OCI-LY3 (cell line): Measurements from ENCODE around the gene ZYG11B.
"Not testable (repeated sequence)": the region's sequence is repeated elsewhere in the genome, so short reads cannot be mapped to it uniquely, and the experiment has no call there.

Experiments used
- H2AFZ ChIP-seq: fragments of 200-600, 300-600 bp; shearing (Covaris generic); 2 replicates; pipeline ENCODE4 v1.6.0; 2014; ENCODE audit warnings: antibody characterized with exemption, low read depth, low read length
- H3K27ac ChIP-seq: fragments of 200-600, 300-600 bp; sonication (generic); 2 replicates; pipeline ENCODE4 v1.5.1; 2014; ENCODE audit warnings: mild to moderate bottlenecking, low read length, moderate library complexity, mixed read lengths
- H3K27me3 ChIP-seq: fragments of 200-600, 300-600 bp; sonication (generic); 2 replicates; pipeline ENCODE4 v1.6.1; 2014; ENCODE audit warnings: low read depth, low read length, mixed read lengths
- H3K36me3 ChIP-seq: fragments of 200-600, 300-600 bp; sonication (generic); replicated peaks from 2 replicates; pipeline ENCODE3; 2014; ENCODE audit warnings: low read depth, low read length, mixed read lengths
- H3K4me1 ChIP-seq: fragments of 300-600, 200-600 bp; sonication (generic); 2 replicates; pipeline ENCODE4 v1.6.1; 2014; ENCODE audit warnings: low read length, mixed read lengths
- H3K4me2 ChIP-seq: fragments of 200-600, 300-600 bp; sonication (generic); 2 replicates; pipeline ENCODE4 v1.6.1; 2014; ENCODE audit warnings: low read length, mixed read lengths
- H3K4me3 ChIP-seq: fragments of 300-600, 200-600 bp; sonication (generic); 2 replicates; pipeline ENCODE4 v1.5.1; 2014; ENCODE audit warnings: antibody characterized with exemption, mild to moderate bottlenecking, low read length, moderate library complexity
- H3K79me2 ChIP-seq: fragments of 300-600, 200-600 bp; shearing (Covaris generic); 2 replicates; pipeline ENCODE4 v1.6.1; 2014; ENCODE audit warnings: mild to moderate bottlenecking, low read length, mixed read lengths
- H3K9ac ChIP-seq: fragments of 300-600, 200-600 bp; shearing (Covaris generic); 2 replicates; pipeline ENCODE4 v1.6.0; 2014; ENCODE audit warnings: mild to moderate bottlenecking, low read length, moderate library complexity
- H3K9me3 ChIP-seq: fragments of 200-600, 300-600 bp; shearing (Covaris generic); 2 replicates; pipeline ENCODE4 v1.6.1; 2014; ENCODE audit warnings: low read length, mixed read lengths; ENCODE audit not compliant: insufficient read depth
- H4K20me1 ChIP-seq: fragments of 200-600, 300-600 bp; sonication (generic); 2 replicates; pipeline ENCODE4 v1.6.1; 2016; ENCODE audit warnings: low read length, mixed read lengths; ENCODE audit not compliant: insufficient read depth
- CTCF ChIP-seq: fragments of 200-600, 300-600 bp; sonication (generic); IDR thresholded peaks from 2 replicates; pipeline ENCODE4 v1.5.1; 2014; ENCODE audit warnings: antibody characterized with exemption, low read length, low read depth
- EZH2phosphoT487 ChIP-seq: fragments of 200-600 bp; shearing (Covaris generic); IDR thresholded peaks from 2 replicates; pipeline ENCODE4 v1.6.1; 2018; ENCODE audit warnings: antibody characterized with exemption, mixed run types, low read depth

The ZYG11B gene

GRCh38 chr1:52825868-52826267 is 99.6 kb downstream of the ZYG11B start:
- no peaks in the 10 kb centered on the region for H4K20me1 ChIP-seq
- no peak overlapping the region for H3K4me2 ChIP-seq
- TF ChIP-seq CTCF (peak; percentile 37), EZH2phosphoT487 (no peak)
- no peaks in the 10 kb centered on the region for H3K79me2 ChIP-seq
- H3K9ac ChIP-seq, result no peak overlapping the region
- no peaks in the 10 kb centered on the region for H3K9me3 ChIP-seq
- no peaks in the 10 kb centered on the region for H3K36me3 ChIP-seq
- H2AFZ ChIP-seq, result no peak overlapping the region
- H3K27me3 ChIP-seq, result no peaks in the 10 kb centered on the region
- no peak overlapping the region for H3K4me3 ChIP-seq
- H3K27ac ChIP-seq, result no peak overlapping the region
- H3K4me1 ChIP-seq, result no peaks in the 10 kb centered on the region

GRCh38 chr1:52834798-52835197 is 108.5 kb downstream of the ZYG11B start:
- Histone ChIP-seq H3K4me1 (no peaks in the 10 kb centered on the region), H3K27ac (no peak overlapping the region), H3K9ac (no peak overlapping the region), H3K27me3 (no peaks in the 10 kb centered on the region), H3K36me3 (no peaks in the 10 kb centered on the region), H3K9me3 (no peaks in the 10 kb centered on the region), H4K20me1 (no peaks in the 10 kb centered on the region), H3K79me2 (no peaks in the 10 kb centered on the region), H2AFZ (no peak overlapping the region), H3K4me2 (no peak overlapping the region), H3K4me3 (no peak overlapping the region)
- TF ChIP-seq EZH2phosphoT487, result no peak
- TF ChIP-seq CTCF, result no peak

- Histone ChIP-seq H3K9me3 (no peaks in the 10 kb centered on the region), H3K4me2 (no peak overlapping the region), H3K27ac (no peak overlapping the region), H3K27me3 (no peaks in the 10 kb centered on the region), H2AFZ (no peak overlapping the region), H3K36me3 (no peaks in the 10 kb centered on the region), H3K9ac (no peak overlapping the region), H3K79me2 (no peaks in the 10 kb centered on the region), H3K4me3 (no peak overlapping the region), H3K4me1 (no peaks in the 10 kb centered on the region), H4K20me1 (no peaks in the 10 kb centered on the region)
- TF ChIP-seq CTCF, result no peak
- TF ChIP-seq EZH2phosphoT487, result no peak
Observed at GRCh38 chr1:52836035-52836434, 109.8 kb downstream of the ZYG11B start.

GRCh38 chr1:52839175-52839574 is 112.9 kb downstream of the ZYG11B start:
- not testable (repeated sequence) for H4K20me1 ChIP-seq, H3K27me3 ChIP-seq, H3K79me2 ChIP-seq, H3K4me3 ChIP-seq, H3K4me2 ChIP-seq, H3K27ac ChIP-seq, H2AFZ ChIP-seq, H3K9me3 ChIP-seq, H3K9ac ChIP-seq, H3K4me1 ChIP-seq, H3K36me3 ChIP-seq

- H3K27me3 ChIP-seq, result no peaks in the 10 kb centered on the region
- H3K79me2 ChIP-seq, result no peaks in the 10 kb centered on the region
- H3K27ac ChIP-seq, result no peak within 1 kb of the TSS
- TF ChIP-seq CTCF (no peak), EZH2phosphoT487 (no peak)
- no peaks in the 10 kb centered on the region for H3K36me3 ChIP-seq
- no peak within 1 kb of the TSS for H3K4me3 ChIP-seq
- H3K4me1 ChIP-seq, result no peaks in the 10 kb centered on the region
- H3K9ac ChIP-seq, result no peak within 1 kb of the TSS
- no peaks in the 10 kb centered on the region for H4K20me1 ChIP-seq
- no peak within 1 kb of the TSS for H3K4me2 ChIP-seq
- no peaks in the 10 kb centered on the region for H3K9me3 ChIP-seq
- no peak within 1 kb of the TSS for H2AFZ ChIP-seq
Observed at GRCh38 chr1:52842643-52843310, 116.5 kb downstream of the ZYG11B start, which contains the start of gene ZYG11A. TSS of gene ZYG11A (plus strand) at chr1:52842760. CDS start at chr1:52842884, 124 bp downstream.

- H3K4me1 ChIP-seq, H3K4me3 ChIP-seq, H2AFZ ChIP-seq, H3K27me3 ChIP-seq, H3K4me2 ChIP-seq, H3K79me2 ChIP-seq, H3K9me3 ChIP-seq, H3K9ac ChIP-seq, H3K36me3 ChIP-seq, H3K27ac ChIP-seq, H4K20me1 ChIP-seq: not testable (repeated sequence)
Observed at GRCh38 chr1:52845119-52845518, 118.9 kb downstream of the ZYG11B start.
